ENCODE results near the gene PAX8.
A peak's percentile ranks its signal among the peaks of the same experiment; 100 is the strongest.

Gene PAX8

GRCh38 chr2:113184531-113185230 lies 94.0 kb downstream of the PAX8 start:
- CTCF ChIA-PET, result interaction anchor here (1.4 to 14.1 kb wide), 3 partner anchors 10 to 46 kb away, joined by 5 to 220 read pairs (median 7); partner anchors contain the start of gene PSD4
- Mint-ChIP-seq H3K27ac (no peak overlapping the region), H3K27me3 (no peaks in the 10 kb centered on the region), H3K36me3 (peaks cover 74% of the 10 kb centered on the region), H3K4me3 (peak overlapping the region; percentile 29), H3K9me3 (no peaks in the 10 kb centered on the region), H3K4me1 (peaks cover 78% of the 10 kb centered on the region)
- peak; percentile 7 for DNase-seq

- peak; percentile 15 for DNase-seq
- Mint-ChIP-seq H3K36me3 (peaks cover 75% of the 10 kb centered on the region), H3K27ac (no peak overlapping the region), H3K27me3 (no peaks in the 10 kb centered on the region), H3K4me3 (no peak overlapping the region), H3K9me3 (no peaks in the 10 kb centered on the region), H3K4me1 (peaks cover 81% of the 10 kb centered on the region)
- CTCF ChIA-PET, result interaction anchor here (1.0 to 14.1 kb wide), 6 partner anchors 9 to 104 kb away, joined by 3 to 220 read pairs (median 6); partner anchors contain the start of gene PSD4
These were observed 95.0 kb downstream of the PAX8 start for GRCh38 chr2:113183703-113184102.

- Mint-ChIP-seq H3K9me3 (no peaks in the 10 kb centered on the region), H3K27me3 (no peaks in the 10 kb centered on the region), H3K27ac (no peak overlapping the region), H3K4me1 (peaks cover 85% of the 10 kb centered on the region), H3K36me3 (peaks cover 79% of the 10 kb centered on the region), H3K4me3 (no peak overlapping the region)
- DNase-seq, result no peak
- CTCF ChIA-PET, result interaction anchor here (0.9 to 14.1 kb wide), 7 partner anchors 9 to 103 kb away, joined by 3 to 220 read pairs (median 5); partner anchors contain the start of gene PSD4
These were observed 95.5 kb downstream of the PAX8 start for GRCh38 chr2:113183264-113183663.

- H3K27me3 Mint-ChIP-seq, result no peaks in the 10 kb centered on the region
- H3K4me3 Mint-ChIP-seq, result no peak overlapping the region
- CTCF ChIA-PET, result interaction anchor here (0.9 to 14.1 kb wide), 5 partner anchors 14 to 103 kb away, joined by 3 to 220 read pairs (median 5); no protein-coding TSS in a partner anchor
- H3K27ac Mint-ChIP-seq, result peak overlapping the region; percentile 14
- no peaks in the 10 kb centered on the region for H3K9me3 Mint-ChIP-seq
- peak; percentile 17 for DNase-seq
- peaks cover 81% of the 10 kb centered on the region for H3K36me3 Mint-ChIP-seq
- peaks cover 86% of the 10 kb centered on the region for H3K4me1 Mint-ChIP-seq
These were observed 96.1 kb downstream of the PAX8 start for GRCh38 chr2:113182471-113183260.

- Mint-ChIP-seq H3K27ac (peak overlapping the region; percentile 88), H3K9me3 (no peaks in the 10 kb centered on the region), H3K36me3 (peaks cover 86% of the 10 kb centered on the region), H3K27me3 (no peaks in the 10 kb centered on the region), H3K4me3 (peak overlapping the region; percentile 86), H3K4me1 (peaks cover 91% of the 10 kb centered on the region)
- CTCF ChIA-PET, result interaction anchor here (0.9 to 14.1 kb wide), 7 partner anchors 15 to 101 kb away, joined by 4 to 220 read pairs (median 10); no protein-coding TSS in a partner anchor
- peak; percentile 49 for DNase-seq
These were observed 97.3 kb downstream of the PAX8 start for GRCh38 chr2:113181258-113182051.

- DNase-seq, result peak; percentile 19
- peaks cover 85% of the 10 kb centered on the region for H3K36me3 Mint-ChIP-seq
- peak overlapping the region; percentile 88 for H3K27ac Mint-ChIP-seq
- CTCF ChIA-PET, result interaction anchor here (0.6 to 14.1 kb wide), 12 partner anchors 15 to 100 kb away, joined by 3 to 220 read pairs (median 4); no protein-coding TSS in a partner anchor
- H3K4me1 Mint-ChIP-seq, result peaks cover 85% of the 10 kb centered on the region
- peak overlapping the region; percentile 86 for H3K4me3 Mint-ChIP-seq
- H3K9me3 Mint-ChIP-seq, result no peaks in the 10 kb centered on the region
- H3K27me3 Mint-ChIP-seq, result no peaks in the 10 kb centered on the region
These were observed 98.4 kb downstream of the PAX8 start for GRCh38 chr2:113180131-113180946.

- H3K36me3 Mint-ChIP-seq, result peaks cover 84% of the 10 kb centered on the region
- no peak for DNase-seq
- peak overlapping the region; percentile 88 for H3K27ac Mint-ChIP-seq
- no peaks in the 10 kb centered on the region for H3K27me3 Mint-ChIP-seq
- peaks cover 81% of the 10 kb centered on the region for H3K4me1 Mint-ChIP-seq
- H3K4me3 Mint-ChIP-seq, result peak overlapping the region; percentile 86
- no peaks in the 10 kb centered on the region for H3K9me3 Mint-ChIP-seq
- CTCF ChIA-PET, result interaction anchor here (1.0 to 14.1 kb wide), 7 partner anchors 17 to 99 kb away, joined by 3 to 220 read pairs (median 10); no protein-coding TSS in a partner anchor
These were observed 99.2 kb downstream of the PAX8 start for GRCh38 chr2:113179446-113180045.

- H3K9me3 Mint-ChIP-seq, result no peaks in the 10 kb centered on the region
- DNase-seq, result peak; percentile 45
- peak overlapping the region; percentile 86 for H3K4me3 Mint-ChIP-seq
- H3K27ac Mint-ChIP-seq, result peak overlapping the region; percentile 73
- peaks cover 82% of the 10 kb centered on the region for H3K36me3 Mint-ChIP-seq
- H3K4me1 Mint-ChIP-seq, result peaks cover 79% of the 10 kb centered on the region
- CTCF ChIA-PET, result interaction anchor here (1.8 to 14.1 kb wide), 2 partner anchors 22 to 40 kb away, joined by 8 to 220 read pairs; no protein-coding TSS in a partner anchor
- no peaks in the 10 kb centered on the region for H3K27me3 Mint-ChIP-seq
These were observed 99.8 kb downstream of the PAX8 start for GRCh38 chr2:113178891-113179290.

- peak overlapping the region; percentile 73 for H3K27ac Mint-ChIP-seq
- no peaks in the 10 kb centered on the region for H3K9me3 Mint-ChIP-seq
- CTCF ChIA-PET, result interaction anchor here (14.1 kb wide), 1 partner anchor 40 kb away, joined by 220 read pairs; no protein-coding TSS in a partner anchor
- peak overlapping the region; percentile 86 for H3K4me3 Mint-ChIP-seq
- peaks cover 78% of the 10 kb centered on the region for H3K4me1 Mint-ChIP-seq
- DNase-seq, result no peak
- peaks cover 78% of the 10 kb centered on the region for H3K36me3 Mint-ChIP-seq
- no peaks in the 10 kb centered on the region for H3K27me3 Mint-ChIP-seq
These were observed 100.5 kb downstream of the PAX8 start for GRCh38 chr2:113178069-113178746.

- DNase-seq, result no peak
- Mint-ChIP-seq H3K36me3 (peaks cover 71% of the 10 kb centered on the region), H3K4me1 (peaks cover 81% of the 10 kb centered on the region), H3K27ac (peak overlapping the region; percentile 88), H3K4me3 (peak overlapping the region; percentile 86), H3K9me3 (no peaks in the 10 kb centered on the region), H3K27me3 (no peaks in the 10 kb centered on the region)
- CTCF ChIA-PET, result interaction anchor here (1.7 to 14.1 kb wide), 4 partner anchors 19 to 97 kb away, joined by 6 to 220 read pairs (median 44); no protein-coding TSS in a partner anchor
These were observed 101.9 kb downstream of the PAX8 start for GRCh38 chr2:113176696-113177355.

GRCh38 chr2:113175736-113176695 lies 102.7 kb downstream of the PAX8 start:
- DNase-seq, result peak; percentile 64
- peaks cover 67% of the 10 kb centered on the region for H3K36me3 Mint-ChIP-seq

More at GRCh38 chr2:113175736-113176695, 102.7 kb downstream of the PAX8 start:
- Mint-ChIP-seq H3K27me3 (no peaks in the 10 kb centered on the region), H3K9me3 (peaks cover 4% of the 10 kb centered on the region), H3K27ac (peak overlapping the region; percentile 88), H3K4me3 (peak overlapping the region; percentile 86), H3K4me1 (peaks cover 81% of the 10 kb centered on the region)
- CTCF ChIA-PET, result interaction anchor here (0.9 to 14.1 kb wide), 13 partner anchors 8 to 214 kb away, joined by 3 to 220 read pairs (median 7); no protein-coding TSS in a partner anchor

Data from activated naive CD4-positive, alpha-beta T cell treated with anti-CD3 and anti-CD28 coated beads, Interleukin-2, amount 10 ng/mL, durations not matched to agents 7 days and 5 days (primary cell).